Mononuclear cell (primary cell): ENCODE measurements around the gene FOXK1. TPM values are rescaled to one million over a fixed set of nuclear protein-coding genes. Genes with fewer than 3 reads are reported as not detected.

Source experiments
- H3K27me3 ChIP-seq: 2 replicates; pipeline ENCODE4 v1.6.0; 2011; ENCODE audit warnings: low read length, control low read depth; ENCODE audit not compliant: insufficient read depth
- H3K4me1 ChIP-seq: 2 replicates; pipeline ENCODE4 v1.5.1; 2011; ENCODE audit warnings: mild to moderate bottlenecking, low read length, control low read depth; ENCODE audit not compliant: insufficient read depth
- H3K4me3 ChIP-seq: 2 replicates; pipeline ENCODE4 v1.5.1; 2011; ENCODE audit warnings: mild to moderate bottlenecking, low read length, moderate library complexity
- H3K9me3 ChIP-seq: 2 replicates; pipeline ENCODE4 v1.5.1; 2011; ENCODE audit warnings: low read depth, mild to moderate bottlenecking, control low read depth, low read length
- total RNA-seq: library from RNA; depleted of rRNA; stranded (reverse); fragments of >200 nt; gene quantifications from one replicate; pipeline ENCODE4 v1.2.3, GENCODE V29; 2012

The FOXK1 gene
- total RNA-seq, 1 donor = 41.5 TPM

- H3K27me3 ChIP-seq = no peaks in the 10 kb centered on the region
- peaks cover 44% of the 10 kb centered on the region for H3K4me1 ChIP-seq
- no peaks in the 10 kb centered on the region for H3K9me3 ChIP-seq
- H3K4me3 ChIP-seq = no peak overlapping the region
These were observed 35.1 kb downstream of the FOXK1 start for GRCh38 chr7:4716946-4717795.

GRCh38 chr7:4718075-4718474 lies 36.0 kb downstream of the FOXK1 start:
- peaks cover 35% of the 10 kb centered on the region for H3K4me1 ChIP-seq
- no peak overlapping the region for H3K4me3 ChIP-seq
- no peaks in the 10 kb centered on the region for H3K9me3 ChIP-seq
- H3K27me3 ChIP-seq = no peaks in the 10 kb centered on the region

GRCh38 chr7:4720225-4720624 lies 38.1 kb downstream of the FOXK1 start:
- Histone ChIP-seq H3K4me1 (peaks cover 27% of the 10 kb centered on the region), H3K27me3 (no peaks in the 10 kb centered on the region), H3K4me3 (no peak overlapping the region), H3K9me3 (no peaks in the 10 kb centered on the region)

- no peaks in the 10 kb centered on the region for H3K9me3 ChIP-seq
- H3K4me1 ChIP-seq = peaks cover 33% of the 10 kb centered on the region
- H3K27me3 ChIP-seq = no peaks in the 10 kb centered on the region
- no peak overlapping the region for H3K4me3 ChIP-seq
These were observed 40.2 kb downstream of the FOXK1 start for GRCh38 chr7:4722308-4722707.

GRCh38 chr7:4722960-4723630 lies 41.0 kb downstream of the FOXK1 start:
- peaks cover 33% of the 10 kb centered on the region for H3K4me1 ChIP-seq
- H3K9me3 ChIP-seq = no peaks in the 10 kb centered on the region
- H3K4me3 ChIP-seq = no peak overlapping the region
- H3K27me3 ChIP-seq = no peaks in the 10 kb centered on the region

- H3K4me3 ChIP-seq = peak overlapping the region; percentile 49
- H3K27me3 ChIP-seq = no peaks in the 10 kb centered on the region
- no peaks in the 10 kb centered on the region for H3K9me3 ChIP-seq
- H3K4me1 ChIP-seq = peaks cover 33% of the 10 kb centered on the region
These were observed 42.5 kb downstream of the FOXK1 start for GRCh38 chr7:4724648-4725013.

- peaks cover 38% of the 10 kb centered on the region for H3K4me1 ChIP-seq
- H3K9me3 ChIP-seq = no peaks in the 10 kb centered on the region
- peak overlapping the region; percentile 49 for H3K4me3 ChIP-seq
- no peaks in the 10 kb centered on the region for H3K27me3 ChIP-seq
These were observed 43.1 kb downstream of the FOXK1 start for GRCh38 chr7:4725014-4725849.

- Histone ChIP-seq H3K27me3 (no peaks in the 10 kb centered on the region), H3K9me3 (no peaks in the 10 kb centered on the region), H3K4me1 (peaks cover 42% of the 10 kb centered on the region), H3K4me3 (peak overlapping the region; percentile 49)
These were observed 43.9 kb downstream of the FOXK1 start for GRCh38 chr7:4725850-4726450.

GRCh38 chr7:4726566-4726965 lies 44.5 kb downstream of the FOXK1 start:
- Histone ChIP-seq H3K4me1 (peaks cover 42% of the 10 kb centered on the region), H3K27me3 (no peaks in the 10 kb centered on the region), H3K9me3 (no peaks in the 10 kb centered on the region), H3K4me3 (no peak overlapping the region)

GRCh38 chr7:4727914-4728705 lies 46.0 kb downstream of the FOXK1 start:
- Histone ChIP-seq H3K27me3 (no peaks in the 10 kb centered on the region), H3K9me3 (no peaks in the 10 kb centered on the region), H3K4me1 (peaks cover 44% of the 10 kb centered on the region), H3K4me3 (no peak overlapping the region)

GRCh38 chr7:4729266-4729665 lies 47.2 kb downstream of the FOXK1 start:
- Histone ChIP-seq H3K4me1 (peaks cover 50% of the 10 kb centered on the region), H3K27me3 (no peaks in the 10 kb centered on the region), H3K9me3 (no peaks in the 10 kb centered on the region), H3K4me3 (no peak overlapping the region)

GRCh38 chr7:4730276-4730675 lies 48.2 kb downstream of the FOXK1 start:
- Histone ChIP-seq H3K27me3 (no peaks in the 10 kb centered on the region), H3K4me3 (no peak overlapping the region), H3K9me3 (no peaks in the 10 kb centered on the region), H3K4me1 (peaks cover 43% of the 10 kb centered on the region)

- H3K9me3 ChIP-seq = no peaks in the 10 kb centered on the region
- H3K27me3 ChIP-seq = no peaks in the 10 kb centered on the region
- peaks cover 36% of the 10 kb centered on the region for H3K4me1 ChIP-seq
- H3K4me3 ChIP-seq = no peak overlapping the region
These were observed 48.9 kb downstream of the FOXK1 start for GRCh38 chr7:4730971-4731370.

- H3K27me3 ChIP-seq = no peaks in the 10 kb centered on the region
- H3K4me3 ChIP-seq = no peak overlapping the region
- no peaks in the 10 kb centered on the region for H3K9me3 ChIP-seq
- peaks cover 28% of the 10 kb centered on the region for H3K4me1 ChIP-seq
These were observed 49.7 kb downstream of the FOXK1 start for GRCh38 chr7:4731803-4732202.
